GM19238 (cell line): ENCODE measurements around the gene MIOS.
"Not testable (repeated sequence)": the region's sequence is repeated elsewhere in the genome, so short reads cannot be mapped to it uniquely, and the experiment has no call there.

Source experiments
- DNase-seq: peaks from one replicate; pipeline ENCODE4 v3.0.0; 2011; ENCODE audit warnings: low spot score; ENCODE audit not compliant: insufficient read length

The MIOS gene

DNA sequence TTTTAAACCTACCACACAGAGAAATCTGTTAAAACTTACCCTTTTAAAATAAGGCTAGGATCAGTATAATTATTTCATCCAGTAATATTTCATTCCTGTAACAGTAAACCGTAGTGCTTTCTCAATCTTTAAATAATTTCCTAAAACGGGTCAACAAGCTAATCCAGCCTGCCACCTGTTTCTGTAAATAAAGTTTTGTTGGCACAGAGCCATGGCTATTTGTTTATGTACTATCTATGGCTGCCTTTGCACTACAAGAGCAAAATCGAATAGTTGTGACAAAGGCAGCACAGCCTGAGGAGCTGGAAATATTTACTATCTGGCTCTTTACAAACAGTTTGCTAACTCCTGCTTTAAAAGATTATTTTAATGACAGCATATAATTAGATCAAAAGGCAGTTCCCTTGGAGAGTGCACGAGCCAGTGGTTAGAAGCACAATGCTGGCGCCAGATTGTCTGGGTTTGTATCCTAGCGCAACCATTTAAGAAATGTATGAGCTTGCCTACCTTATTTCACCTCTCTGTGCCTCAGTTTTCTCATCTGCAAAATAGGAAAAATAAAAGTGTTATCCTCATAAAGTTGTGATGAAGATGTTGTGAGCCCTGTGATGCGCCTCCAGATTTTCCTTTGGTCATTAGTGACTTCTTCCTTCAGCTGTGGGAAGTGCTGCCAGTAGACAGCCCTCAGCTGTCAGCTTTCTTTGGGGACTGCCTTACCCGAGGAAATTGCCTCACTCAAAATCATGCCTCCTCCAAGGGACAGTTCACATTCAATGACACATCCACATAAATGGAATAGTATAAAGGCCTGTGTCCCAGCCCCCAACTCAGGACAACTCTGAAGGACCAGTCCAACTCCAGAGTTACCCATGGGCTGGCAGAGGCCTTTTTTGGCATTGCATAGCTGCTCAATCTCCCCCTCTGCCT is 11.8 kb upstream of the MIOS start:
- DNase-seq: no peak

DNA sequence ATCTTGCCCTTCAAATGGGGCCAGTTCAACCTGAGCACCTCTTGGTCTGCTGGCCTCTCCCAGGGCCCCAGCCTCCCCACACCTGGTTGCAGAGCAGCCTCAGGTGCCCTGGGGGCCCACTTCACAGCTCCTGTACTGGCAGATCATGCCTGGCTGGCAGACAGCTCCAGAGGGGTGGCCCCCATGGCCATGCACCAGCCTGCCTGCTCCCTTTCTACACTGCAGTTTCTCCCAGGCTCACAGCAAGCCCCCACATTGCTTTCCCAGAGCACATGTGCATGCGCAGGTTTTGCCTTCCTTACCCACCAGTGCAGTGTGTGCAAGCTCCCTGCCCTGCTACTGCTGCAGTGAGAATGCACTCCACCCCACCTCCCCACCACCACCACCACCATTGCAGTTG is 9.8 kb upstream of the MIOS start:
- no peak for DNase-seq

DNA sequence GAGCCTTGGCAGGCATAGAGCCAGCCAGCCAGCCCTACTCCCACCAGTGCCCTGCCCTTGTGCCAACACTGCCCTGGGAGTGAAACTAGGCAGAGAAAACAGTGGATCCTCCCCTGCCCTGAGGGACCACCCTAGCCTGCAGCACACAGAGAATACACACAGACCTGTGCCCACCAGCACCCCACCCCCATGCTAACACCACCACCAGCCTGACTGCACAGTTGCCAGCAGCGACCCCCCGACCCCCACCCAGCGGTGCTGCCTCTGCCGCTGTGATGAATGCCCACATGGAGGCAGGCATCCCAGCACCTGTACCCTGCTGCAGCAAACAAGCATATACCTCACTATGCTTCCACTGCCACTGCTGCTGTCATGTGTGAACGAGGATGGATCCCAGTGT is 9.4 kb upstream of the MIOS start:
- DNase-seq: no peak

DNA sequence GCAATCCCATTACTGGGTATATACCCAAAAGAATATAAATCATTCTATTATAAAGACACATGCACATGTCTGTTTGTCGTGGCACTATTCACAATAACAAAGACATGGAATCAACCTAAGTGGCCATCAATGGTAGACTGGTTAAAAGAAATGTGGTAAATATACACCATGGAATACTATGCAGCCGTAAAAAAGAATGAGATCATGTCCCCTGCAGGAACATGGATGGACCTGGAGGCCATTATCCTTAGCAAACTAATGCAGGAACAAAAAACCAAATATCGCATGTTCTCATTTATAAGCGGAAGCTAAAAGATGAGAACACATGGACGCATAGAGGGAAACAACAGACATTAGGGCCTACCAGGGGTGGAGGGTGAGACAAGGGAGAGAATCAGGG is 5.1 kb upstream of the MIOS start:
- DNase-seq: not testable (repeated sequence)

DNA sequence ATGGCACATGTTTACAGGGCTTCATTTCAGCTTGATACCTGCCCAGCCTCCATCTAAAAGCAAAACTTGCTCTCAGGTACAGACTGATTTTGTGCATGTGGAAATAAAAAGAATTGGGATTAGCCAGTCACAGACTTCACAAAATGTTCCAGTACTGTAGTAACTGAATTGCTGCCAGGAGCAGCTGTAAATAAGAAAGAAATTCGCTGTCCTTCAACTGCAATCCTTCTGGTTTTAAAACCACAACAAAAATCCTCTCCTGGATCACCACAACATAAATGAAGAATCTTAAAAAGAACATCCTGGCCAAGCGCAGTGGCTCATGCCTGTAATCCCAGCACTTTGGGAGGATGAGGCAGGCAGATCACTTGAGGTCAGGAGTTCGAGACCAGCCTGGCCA is 3.9 kb upstream of the MIOS start:
- no peak for DNase-seq

DNA sequence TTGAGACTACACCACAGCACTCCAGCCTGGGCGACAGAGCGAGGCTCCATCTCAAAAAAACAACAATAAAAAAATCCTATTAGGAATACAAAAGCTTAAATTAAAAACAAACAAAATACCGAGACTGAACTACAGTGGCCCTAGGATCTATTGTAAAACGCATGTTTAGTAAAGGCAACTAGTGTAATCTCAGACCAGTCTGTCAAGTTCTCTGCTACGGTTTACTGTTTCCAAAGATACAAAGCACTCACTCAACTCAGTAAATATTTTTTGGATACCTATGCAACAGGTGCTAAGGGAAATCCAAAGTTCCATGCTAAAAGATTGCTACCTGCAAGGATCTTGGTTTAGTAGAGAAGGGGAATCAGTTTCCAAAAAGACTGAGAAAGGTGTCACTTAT is 3.4 kb upstream of the MIOS start:
- no peak for DNase-seq

DNA sequence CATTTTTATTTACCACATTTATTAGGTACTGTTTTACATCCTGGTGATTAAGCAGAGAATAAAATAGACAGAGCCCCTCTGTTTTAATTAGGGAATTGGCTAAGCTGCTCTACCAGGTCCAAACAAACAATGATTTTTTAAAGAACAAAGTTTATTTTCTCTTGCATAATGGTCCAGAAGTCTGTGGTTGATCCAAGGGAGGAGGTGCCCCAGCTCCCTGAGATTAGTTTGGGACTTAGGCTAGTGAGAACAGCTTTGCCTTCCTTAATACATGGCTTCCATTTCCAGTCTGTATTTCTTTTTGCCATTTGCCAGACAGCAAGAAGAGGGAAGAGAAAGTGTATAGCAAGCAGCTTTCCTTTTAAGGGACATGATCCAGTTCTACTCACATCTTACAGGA is 2.9 kb upstream of the MIOS start:
- no peak for DNase-seq

DNA sequence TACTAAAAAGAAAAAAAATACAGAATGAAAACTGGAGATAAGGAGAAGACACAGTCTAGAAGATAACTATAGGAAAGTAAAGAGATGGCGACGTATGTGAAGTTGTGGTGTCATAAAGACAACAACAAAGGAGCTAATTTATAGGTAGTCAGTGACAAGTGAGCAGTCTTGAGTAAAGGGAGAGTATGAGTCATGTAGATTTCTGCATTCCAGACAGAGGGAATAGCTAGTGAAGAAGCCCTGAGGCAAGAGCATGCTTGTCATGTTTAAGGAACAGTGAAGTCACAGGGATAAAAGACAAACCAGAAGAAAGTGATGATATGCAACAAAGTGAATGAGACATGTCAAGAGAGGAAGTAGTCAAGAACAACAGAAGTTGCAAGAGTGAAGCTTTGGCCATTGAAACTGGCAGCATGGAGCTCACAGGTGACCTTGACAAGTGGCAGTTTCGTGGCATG is 2.3 kb upstream of the MIOS start:
- DNase-seq: no peak

DNA sequence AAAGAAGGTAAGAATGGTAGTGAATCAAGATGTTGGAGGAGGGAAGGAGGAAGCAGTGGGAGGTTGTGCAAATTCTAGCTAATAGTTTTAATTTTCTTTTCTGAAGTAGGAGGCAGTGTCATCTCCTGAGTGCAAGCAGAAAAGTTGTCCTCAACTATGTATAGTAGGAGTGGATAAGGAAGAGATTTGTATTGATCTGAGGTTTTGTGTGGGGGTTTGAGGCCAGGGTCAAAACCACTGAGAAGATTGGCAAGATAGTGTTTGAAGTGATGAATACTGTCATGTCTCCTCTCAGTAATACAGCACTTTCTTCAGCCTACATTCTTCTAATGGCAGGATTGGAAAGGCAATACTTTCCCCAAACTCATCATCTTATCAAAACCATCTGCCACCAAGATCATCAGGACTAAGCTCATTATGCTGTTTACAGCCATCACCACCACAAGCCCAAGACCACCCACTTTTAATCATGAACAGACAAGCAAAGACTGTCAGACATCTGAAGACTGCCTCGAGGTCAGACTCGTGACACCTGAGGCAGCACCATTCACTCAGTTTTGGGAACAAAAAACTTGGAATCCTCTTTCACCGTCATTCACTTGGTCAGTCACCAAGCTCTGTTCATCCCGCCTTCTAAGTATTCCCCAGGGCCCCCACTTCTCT is 1.5 kb upstream of the MIOS start:
- no peak for DNase-seq

DNA sequence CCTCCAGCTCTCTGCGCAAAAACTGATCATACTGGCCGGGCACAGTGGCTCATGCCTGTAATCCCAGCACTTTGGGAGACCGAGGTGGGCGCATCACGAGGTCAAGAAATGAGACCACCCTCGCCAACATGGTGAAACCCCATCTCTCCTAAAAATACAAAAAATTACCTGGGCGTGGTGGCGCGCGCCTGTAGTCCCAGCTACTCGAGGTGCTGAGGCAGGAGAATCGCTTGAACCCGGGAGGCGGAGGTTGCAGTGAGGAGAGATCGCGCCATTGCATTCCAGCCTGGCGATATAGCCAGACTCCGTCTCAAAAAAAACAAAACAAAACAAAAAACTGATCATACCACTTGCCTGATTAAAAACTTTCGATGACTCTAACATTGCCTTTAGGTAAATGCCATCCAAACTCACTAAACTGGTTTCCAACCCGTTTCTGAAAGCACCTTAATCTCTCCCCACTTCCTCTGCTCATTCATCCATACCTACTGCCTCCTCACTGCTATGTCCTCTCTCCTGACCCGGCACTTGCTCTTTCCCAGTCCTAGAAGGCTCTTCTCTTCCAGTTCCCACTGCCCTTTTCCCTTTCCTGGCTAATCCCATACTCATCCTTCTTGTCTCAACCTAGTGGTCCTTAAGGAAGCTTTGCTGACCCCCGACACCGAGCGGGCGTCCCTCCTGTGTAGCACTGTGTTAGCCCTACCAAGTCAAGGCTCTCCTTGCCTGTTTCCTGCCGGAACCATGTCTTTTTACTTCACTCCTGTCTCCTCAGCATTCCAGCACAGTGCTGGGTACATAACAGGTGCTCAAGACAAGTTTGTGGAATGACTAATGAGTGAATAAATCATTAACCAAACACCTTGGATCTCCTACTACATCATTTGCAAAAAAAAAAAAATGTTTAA is 686 bp upstream of the MIOS start:
- DNase-seq: no peak

DNA sequence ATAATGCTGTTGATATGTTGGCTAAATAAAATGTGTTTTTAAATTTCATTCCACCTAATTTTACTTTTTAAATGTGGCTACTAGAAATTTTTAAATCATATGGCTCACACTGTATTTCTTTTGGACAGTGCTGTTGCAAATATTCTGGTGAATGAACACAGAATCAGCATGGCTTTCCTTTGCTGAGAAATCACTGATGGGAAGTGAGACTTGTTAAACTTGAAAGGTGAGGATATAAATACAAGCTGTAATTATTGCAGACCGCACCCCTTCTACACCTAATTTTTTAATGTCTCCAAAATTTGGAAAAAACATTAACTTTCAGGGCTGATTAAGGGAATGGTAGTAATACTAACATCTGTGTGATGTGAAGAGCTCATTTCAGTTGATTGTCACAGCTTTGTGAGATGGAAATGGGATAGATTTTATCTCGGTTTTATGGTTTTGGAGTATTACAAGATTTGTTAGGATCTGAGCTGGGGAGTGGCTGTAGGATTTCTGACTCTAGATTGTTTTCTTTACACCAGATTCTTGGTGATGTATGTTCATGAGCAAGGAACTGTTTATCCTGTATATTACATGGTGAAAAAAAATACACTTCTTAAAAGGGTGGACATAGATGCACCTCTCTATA is 1.3 kb downstream of the MIOS start:
- DNase-seq: no peak

DNA sequence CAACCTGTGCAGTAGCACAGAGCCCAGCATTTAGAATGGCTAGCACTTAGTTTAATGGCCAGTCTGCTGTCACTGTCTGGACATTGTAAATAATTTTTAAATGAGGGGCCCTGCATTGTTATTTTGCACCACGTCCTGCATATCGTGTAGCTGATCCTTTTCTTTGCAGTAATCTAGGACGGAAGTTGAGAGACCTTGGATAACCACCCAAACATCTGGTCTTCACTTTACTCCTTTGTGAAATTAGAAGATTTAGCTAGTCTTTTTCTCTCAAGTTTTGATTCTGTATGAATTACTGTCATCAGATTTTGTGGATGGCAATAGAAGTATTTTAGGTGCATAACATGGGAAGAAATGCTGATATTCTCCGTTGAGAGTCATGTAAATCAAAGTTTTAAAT is 1.9 kb downstream of the MIOS start:
- DNase-seq: no peak

DNA sequence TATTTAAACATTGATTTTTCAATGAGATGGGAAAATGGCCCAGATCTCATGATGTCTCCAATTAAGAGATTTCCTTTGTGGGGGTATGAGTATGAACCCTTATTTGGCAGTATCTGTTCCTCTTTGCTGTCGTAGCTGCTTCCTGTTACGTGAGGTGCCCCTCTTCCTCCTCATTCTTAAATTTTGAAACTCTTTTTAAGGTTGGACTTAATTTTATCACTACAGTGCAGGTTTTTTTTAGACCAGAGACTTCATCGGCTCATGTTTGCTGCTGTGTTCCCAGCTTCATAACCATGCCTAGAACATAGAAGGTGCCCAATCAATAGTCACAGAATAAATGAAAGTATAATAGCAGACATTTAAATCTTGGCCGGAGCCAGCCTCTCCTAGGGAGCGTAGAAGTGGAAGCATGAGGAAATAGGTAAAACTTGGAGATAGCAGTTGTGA is 2.4 kb downstream of the MIOS start:
- DNase-seq: peak; percentile 30

DNA sequence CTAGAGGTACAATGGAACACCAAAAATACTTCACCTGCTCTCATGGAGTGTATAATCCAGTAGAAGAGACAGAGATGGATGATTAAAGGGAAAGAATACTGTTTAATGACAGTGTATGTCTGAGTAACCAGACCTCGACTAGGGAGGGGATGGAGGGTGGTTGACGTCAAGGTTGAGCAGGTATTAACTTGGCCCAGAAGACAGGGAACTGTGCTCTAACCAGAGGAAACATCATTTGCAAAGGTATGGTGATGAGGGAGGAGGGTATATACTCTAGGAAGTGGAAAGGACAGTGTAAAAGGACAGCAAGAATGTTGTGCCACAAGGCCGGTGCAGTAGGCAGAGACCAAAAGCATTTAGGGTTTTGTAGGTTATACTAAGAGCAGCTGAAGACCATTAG is 2.9 kb downstream of the MIOS start:
- no peak for DNase-seq

DNA sequence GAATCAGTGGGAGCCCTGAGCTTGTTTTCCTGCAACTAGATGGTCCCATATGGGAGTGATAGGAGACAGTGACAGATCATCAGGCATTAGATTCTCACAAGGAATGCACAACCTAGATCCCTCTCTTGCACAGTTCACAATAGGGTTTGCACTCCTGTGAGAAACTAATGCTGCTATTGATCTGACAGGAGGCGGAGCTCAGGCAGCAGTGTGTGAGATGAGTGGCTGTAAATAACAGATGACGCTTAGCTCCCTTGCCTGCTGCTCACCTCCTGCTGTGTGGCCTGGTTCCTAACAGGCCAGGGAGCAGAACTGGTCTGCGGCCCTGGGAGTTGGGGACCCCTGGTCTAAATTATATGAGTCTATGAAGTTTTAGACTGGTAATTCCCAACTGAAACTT is 3.9 kb downstream of the MIOS start:
- no peak for DNase-seq

DNA sequence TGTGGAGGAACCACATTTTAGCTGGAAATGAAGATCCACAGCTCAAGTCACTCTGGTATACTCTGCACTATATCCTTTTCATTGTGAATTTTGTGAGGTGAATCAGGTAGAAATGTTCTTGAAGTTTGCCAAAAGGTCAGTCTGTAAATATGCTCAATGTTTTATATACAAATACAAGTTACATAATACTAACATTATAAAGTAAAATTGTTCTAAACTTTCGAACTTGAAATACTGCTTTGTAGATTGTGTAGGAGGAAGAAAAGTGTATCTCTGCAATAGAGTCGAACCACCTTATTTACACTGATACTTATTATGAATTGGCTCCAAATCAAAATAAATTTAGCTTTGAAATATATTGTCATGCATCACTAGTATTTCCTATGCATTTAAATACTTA is 7.0 kb downstream of the MIOS start:
- no peak for DNase-seq

DNA sequence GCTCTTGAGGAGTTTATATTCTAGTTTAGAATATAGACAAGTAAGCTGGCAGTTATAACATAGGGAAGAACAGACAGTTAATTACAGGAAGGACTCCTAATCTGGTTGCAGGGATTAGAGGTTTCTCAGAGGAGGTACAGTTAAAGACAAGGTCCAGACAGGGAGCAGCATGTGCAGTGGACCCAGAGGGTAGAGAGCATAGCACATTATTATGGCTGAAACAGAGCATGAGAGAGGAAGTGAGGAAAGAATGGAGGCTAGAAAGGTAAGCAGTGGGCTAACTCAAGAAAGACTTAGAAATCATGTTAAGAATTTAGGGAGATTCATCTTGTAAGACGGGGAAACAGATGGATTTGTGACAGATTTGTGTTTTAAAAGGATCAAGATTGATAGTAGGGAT is 9.7 kb downstream of the MIOS start:
- no peak for DNase-seq

DNA sequence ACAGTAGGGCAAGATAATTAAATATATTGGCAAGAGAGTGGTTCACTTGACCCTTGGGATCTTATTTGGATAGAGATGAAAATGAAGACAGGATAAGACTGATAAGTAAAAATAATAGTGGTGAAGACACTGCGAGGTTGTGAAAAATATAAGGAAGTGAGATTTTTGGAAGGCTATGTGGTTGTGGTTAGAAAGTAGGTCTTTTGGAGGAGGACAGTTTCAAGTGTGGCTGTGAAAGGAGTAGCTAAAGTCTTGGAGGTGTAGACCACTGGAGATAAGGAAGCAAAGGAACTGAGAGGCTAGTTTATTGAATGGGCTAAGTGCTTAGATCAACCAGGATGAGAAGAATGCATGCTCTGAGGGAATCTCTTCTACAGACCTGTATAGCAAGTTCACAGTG is 11.2 kb downstream of the MIOS start:
- no peak for DNase-seq

DNA sequence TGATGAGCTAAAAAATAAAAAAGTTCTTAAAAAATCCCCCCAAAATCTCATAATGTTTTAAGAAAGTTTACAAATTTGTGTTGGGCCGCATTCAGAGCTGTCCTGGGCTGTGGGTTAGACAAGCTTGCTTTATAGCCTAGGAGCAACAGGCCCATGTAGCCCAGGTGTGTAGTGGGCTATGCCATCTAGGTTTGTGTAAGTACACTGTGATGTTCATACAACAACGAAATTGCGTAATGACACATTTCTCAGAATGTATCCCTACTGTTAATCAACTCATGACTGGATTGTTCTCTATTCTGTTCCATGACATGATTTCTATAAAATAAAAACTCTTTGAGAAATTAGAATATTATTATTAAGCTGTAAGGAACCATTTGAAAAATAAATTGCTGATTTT is 13.0 kb downstream of the MIOS start:
- no peak for DNase-seq

DNA sequence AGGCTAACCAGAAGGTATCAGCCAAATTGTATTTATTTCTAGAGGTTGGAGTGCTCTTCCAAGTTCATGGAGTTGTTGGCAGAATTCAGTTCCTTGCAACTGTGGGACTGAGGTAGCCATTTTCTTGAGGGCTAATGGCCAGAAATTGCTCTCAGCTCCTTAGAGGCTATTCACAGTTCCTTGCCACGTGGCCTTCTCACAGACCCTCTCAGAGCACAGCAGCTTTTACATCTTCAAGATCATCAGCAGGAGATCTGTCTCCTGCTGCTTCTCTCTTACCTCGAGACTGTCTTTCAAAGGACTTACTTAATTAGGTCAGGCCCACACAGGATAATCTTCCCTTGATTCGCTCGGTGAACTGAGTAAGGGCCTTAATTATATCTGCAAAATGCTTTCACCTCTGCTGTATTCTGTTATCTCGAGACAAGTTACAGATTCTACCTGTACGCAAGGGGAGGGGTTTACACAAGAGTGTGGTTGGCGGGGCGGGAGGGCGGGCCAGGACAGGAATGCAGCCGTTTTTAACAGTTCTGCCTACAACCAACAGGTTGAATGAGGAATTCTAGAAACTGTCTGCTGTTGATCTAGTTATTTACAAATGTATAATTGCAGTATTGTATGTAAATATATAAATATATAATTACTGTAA is 15.0 kb downstream of the MIOS start:
- DNase-seq: no peak

DNA sequence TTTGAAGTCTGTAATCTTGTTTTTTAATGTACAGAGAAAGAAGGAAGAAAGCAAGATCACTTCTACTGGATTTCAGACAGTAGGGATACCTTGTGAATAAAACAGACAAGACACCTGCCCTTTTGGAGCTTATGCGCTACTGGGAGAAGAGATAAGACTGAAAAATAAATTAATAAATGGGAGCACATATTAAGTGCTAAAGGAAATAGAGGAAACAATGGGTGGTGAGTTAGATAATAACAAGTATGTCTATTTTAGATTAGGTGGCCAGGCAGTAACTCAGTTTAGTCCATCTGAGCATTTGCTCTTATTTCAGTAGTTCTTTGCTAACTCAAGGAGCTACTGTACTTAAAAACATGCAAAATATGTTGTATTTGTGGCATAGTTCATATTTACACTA is 15.9 kb downstream of the MIOS start:
- DNase-seq: no peak
